GM21717 (cell line): ENCODE data around the gene BLOC1S4.

ENCODE experiments used
- ATAC-seq: cut with Tn5 transposase; IDR thresholded peaks from one replicate; pipeline ENCODE4 v1.9.1; 2021; ENCODE audit warnings: mild to moderate bottlenecking, moderate library complexity; ENCODE audit not compliant: unreplicated experiment

Gene BLOC1S4

GRCh38 chr4:6760865-6761264, 44.9 kb downstream of the BLOC1S4 start:
- no peak for ATAC-seq

- no peak for ATAC-seq
Measured at GRCh38 chr4:6761649-6762615, 46.0 kb downstream of the BLOC1S4 start.

GRCh38 chr4:6763330-6763851, 47.4 kb downstream of the BLOC1S4 start:
- no peak for ATAC-seq

- ATAC-seq, result no peak
Measured at GRCh38 chr4:6764976-6765620, 49.1 kb downstream of the BLOC1S4 start.

GRCh38 chr4:6765703-6766102, 49.7 kb downstream of the BLOC1S4 start:
- no peak for ATAC-seq
